Mesendoderm (in vitro differentiated cells): ENCODE data around the gene CHST5.
"Not testable (repeated sequence)": the region's sequence is repeated elsewhere in the genome, so short reads cannot be mapped to it uniquely, and the experiment has no call there.

Experiments
- DNase-seq: peaks from one replicate; pipeline ENCODE4 v3.0.0; 2013
- H2AK5ac ChIP-seq: 2 replicates; pipeline ENCODE4 v1.6.1; 2013; ENCODE audit warnings: low read length, inconsistent platforms
- H2BK120ac ChIP-seq: 2 replicates; pipeline ENCODE4 v1.6.1; 2013; ENCODE audit warnings: low read depth, mild to moderate bottlenecking, low read length, moderate library complexity, mixed read lengths
- H2BK15ac ChIP-seq: replicated peaks from 2 replicates; pipeline ENCODE4 v1.6.1; 2013; ENCODE audit warnings: low read depth, mild to moderate bottlenecking, moderate library complexity
- H2BK5ac ChIP-seq: 2 replicates; pipeline ENCODE4 v1.6.1; 2013; ENCODE audit warnings: low read length, inconsistent platforms
- H3K18ac ChIP-seq: 2 replicates; pipeline ENCODE4 v1.6.1; 2013; ENCODE audit warnings: mild to moderate bottlenecking, low read length, mixed read lengths
- H3K23ac ChIP-seq: one replicate; pipeline ENCODE4 v1.6.1; 2013; ENCODE audit warnings: low read length
- H3K27ac ChIP-seq: 2 replicates; pipeline ENCODE4 v1.5.1; 2013; ENCODE audit warnings: low read depth, mild to moderate bottlenecking, inconsistent platforms, low read length, moderate library complexity
- H3K27me3 ChIP-seq: 2 replicates; pipeline ENCODE4 v1.6.1; 2013; ENCODE audit warnings: low read length, control low read depth, mild to moderate bottlenecking, inconsistent platforms; ENCODE audit not compliant: insufficient read depth, poor library complexity
- H3K36me3 ChIP-seq: 2 replicates; pipeline ENCODE4 v1.6.1; 2013; ENCODE audit warnings: low read length, inconsistent platforms; ENCODE audit not compliant: control insufficient read depth, insufficient read depth
- H3K4ac ChIP-seq: one replicate; pipeline ENCODE4 v1.6.1; 2013; ENCODE audit warnings: low read depth, mild to moderate bottlenecking, low read length, moderate library complexity
- H3K4me1 ChIP-seq: 2 replicates; pipeline ENCODE4 v1.6.1; 2013; ENCODE audit warnings: low read depth, low read length, inconsistent platforms; ENCODE audit not compliant: control insufficient read depth
- H3K4me2 ChIP-seq: 2 replicates; pipeline ENCODE4 v1.6.1; 2013; ENCODE audit warnings: low read length
- H3K4me3 ChIP-seq: 2 replicates; pipeline ENCODE4 v1.5.1; 2013; ENCODE audit warnings: mild to moderate bottlenecking, low read length
- H3K56ac ChIP-seq: one replicate; pipeline ENCODE4 v1.6.1; 2013; ENCODE audit warnings: low read length
- H3K79me1 ChIP-seq: 2 replicates; pipeline ENCODE4 v1.6.1; 2013; ENCODE audit warnings: low read length, inconsistent platforms
- H3K79me2 ChIP-seq: 2 replicates; pipeline ENCODE4 v1.6.1; 2013; ENCODE audit warnings: mild to moderate bottlenecking, low read length; ENCODE audit not compliant: control insufficient read depth, insufficient read depth
- H3K9ac ChIP-seq: 2 replicates; pipeline ENCODE4 v1.6.1; 2013; ENCODE audit warnings: low read length, inconsistent platforms
- H4K5ac ChIP-seq: one replicate; pipeline ENCODE4 v1.6.1; 2013; ENCODE audit warnings: low read length
- H4K8ac ChIP-seq: one replicate; pipeline ENCODE4 v1.6.1; 2013; ENCODE audit warnings: low read depth, mild to moderate bottlenecking, control low read depth, low read length, moderate library complexity
- WGBS: extraction: QIAGEN DNeasy Blood & Tissue Kit; methylation state at CpG from one replicate; pipeline ENCODE4 v1.1.7; 2013; ENCODE audit warnings: low lambda C conversion rate, missing lambda C conversion rate; ENCODE audit not compliant: insufficient coverage; ENCODE audit errors: extremely low coverage; 5-methylcytosine and 5-hydroxymethylcytosine counted together

CHST5 gene

DNA sequence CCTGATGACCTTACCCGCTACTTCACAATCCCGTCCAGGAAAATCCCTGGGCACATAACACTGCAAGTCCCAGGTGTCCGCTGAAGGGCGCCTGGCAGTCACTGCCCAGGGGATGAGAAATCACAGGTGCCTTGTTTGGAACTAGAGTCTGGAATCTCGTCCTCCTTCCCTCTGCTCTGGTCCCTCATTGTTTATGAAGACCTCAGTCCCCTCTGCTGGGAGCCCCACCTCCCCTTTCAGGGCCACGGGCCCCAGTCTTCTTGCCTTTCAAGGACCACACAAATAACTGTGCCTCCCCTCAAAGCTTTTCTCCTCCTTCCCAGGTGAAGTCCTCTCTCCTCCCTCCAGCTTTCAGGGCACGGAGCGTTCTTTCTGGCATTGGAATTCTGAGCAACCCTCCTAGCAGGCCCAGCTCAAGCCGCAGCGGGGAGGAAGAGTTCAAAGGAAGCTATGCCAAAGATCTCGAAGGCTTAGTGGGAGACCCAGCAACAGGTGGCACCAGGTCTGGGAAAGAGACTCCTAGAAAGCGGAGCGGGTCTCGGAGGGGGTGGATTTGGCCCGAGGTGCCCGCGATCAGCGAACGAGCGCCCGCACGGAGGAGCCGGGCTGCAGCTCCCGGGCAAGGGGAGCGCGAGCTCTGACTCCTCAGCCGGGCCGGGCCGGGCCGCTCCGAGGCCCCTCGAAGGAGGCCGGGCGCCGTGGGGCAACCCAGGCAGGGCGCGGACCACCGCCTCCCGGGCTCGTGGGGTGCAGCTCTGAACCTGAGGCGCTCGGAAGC is 19.5 kb downstream of the CHST5 start:
- Histone ChIP-seq H3K18ac (peak overlapping the region; percentile 83), H3K4me3 (peak overlapping the region; percentile 68), H2BK5ac (peak overlapping the region; percentile 35), H3K4ac (peak overlapping the region; percentile 64), H3K9ac (peak overlapping the region; percentile 92), H3K56ac (peak overlapping the region; percentile 96), H3K27ac (peak overlapping the region; percentile 92), H3K4me2 (peak overlapping the region; percentile 89)
- not testable (repeated sequence) for H4K5ac ChIP-seq, H2BK120ac ChIP-seq, H4K8ac ChIP-seq, H3K4me1 ChIP-seq, H3K79me1 ChIP-seq, H3K23ac ChIP-seq, H3K27me3 ChIP-seq, H3K79me2 ChIP-seq, H2BK15ac ChIP-seq, H2AK5ac ChIP-seq, H3K36me3 ChIP-seq
- WGBS, result no CpG with 5 or more reads among the region's 42 CpGs
- DNase-seq, result peak; percentile 57

DNA sequence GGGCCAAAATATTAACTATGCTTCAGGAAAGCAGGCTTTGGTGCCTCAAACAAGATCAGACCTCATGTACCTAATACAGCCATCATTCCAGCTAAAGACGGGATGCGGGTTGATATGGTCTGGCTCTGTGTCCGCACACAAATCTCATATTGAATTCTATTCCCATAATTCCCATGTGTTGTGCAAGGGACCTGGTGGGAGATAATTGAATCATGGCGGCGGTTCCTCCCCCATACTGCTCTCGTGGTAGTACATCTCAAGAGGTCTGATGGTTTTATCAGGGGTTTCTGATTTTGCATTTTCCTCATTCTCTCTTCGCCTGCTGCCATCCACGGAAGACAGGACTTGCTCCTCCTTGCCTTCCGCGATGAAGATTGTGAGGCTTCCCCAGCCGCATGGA is 21.6 kb downstream of the CHST5 start:
- H3K4me3 ChIP-seq, result no peak overlapping the region
- no peak for DNase-seq
- no peak overlapping the region for H2AK5ac ChIP-seq
- no peak overlapping the region for H3K56ac ChIP-seq
- no peaks in the 10 kb centered on the region for H3K36me3 ChIP-seq
- no peak overlapping the region for H4K5ac ChIP-seq
- H3K4me1 ChIP-seq, result peaks cover 3% of the 10 kb centered on the region
- H2BK120ac ChIP-seq, result no peak overlapping the region
- no peak overlapping the region for H3K4me2 ChIP-seq
- no peak overlapping the region for H3K18ac ChIP-seq
- H3K79me1 ChIP-seq, result no peaks in the 10 kb centered on the region
- H3K9ac ChIP-seq, result no peak overlapping the region
- no peak overlapping the region for H3K27ac ChIP-seq
- no peaks in the 10 kb centered on the region for H3K79me2 ChIP-seq
- H3K4ac ChIP-seq, result no peak overlapping the region
- H2BK15ac ChIP-seq, result no peak overlapping the region
- no CpG with 5 or more reads among the region's 11 CpGs for WGBS
- H3K23ac ChIP-seq, result no peak overlapping the region
- no peak overlapping the region for H2BK5ac ChIP-seq
- H3K27me3 ChIP-seq, result no peaks in the 10 kb centered on the region
- H4K8ac ChIP-seq, result no peak overlapping the region

DNA sequence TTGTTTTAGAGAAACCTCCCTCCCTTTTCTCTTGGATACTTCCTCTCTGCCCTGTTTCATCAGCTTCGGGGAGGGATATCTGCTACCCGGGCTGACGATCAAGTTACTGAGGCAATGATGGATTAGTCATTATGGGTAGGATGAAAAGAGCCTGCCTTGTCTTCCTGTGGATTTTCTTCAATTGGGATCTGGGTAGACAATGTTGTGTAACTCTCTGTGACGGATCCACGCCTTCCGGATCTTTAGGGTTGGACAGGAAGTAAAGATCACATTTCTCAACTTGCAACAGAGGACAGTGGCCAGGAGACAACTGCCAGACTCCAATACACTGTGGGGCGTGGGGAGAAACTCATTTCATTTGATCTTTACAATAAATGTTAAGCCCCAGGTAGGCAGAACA is 29.3 kb downstream of the CHST5 start:
- no peaks in the 10 kb centered on the region for H3K79me1 ChIP-seq
- H3K79me2 ChIP-seq, result no peaks in the 10 kb centered on the region
- H3K27me3 ChIP-seq, result no peaks in the 10 kb centered on the region
- H2AK5ac ChIP-seq, result no peak overlapping the region
- no peak overlapping the region for H4K8ac ChIP-seq
- H3K4ac ChIP-seq, result no peak overlapping the region
- no peak overlapping the region for H3K18ac ChIP-seq
- no peak overlapping the region for H4K5ac ChIP-seq
- no peaks in the 10 kb centered on the region for H3K36me3 ChIP-seq
- H2BK120ac ChIP-seq, result no peak overlapping the region
- no CpG with 5 or more reads among the region's 7 CpGs for WGBS
- no peak for DNase-seq
- H3K23ac ChIP-seq, result no peak overlapping the region
- H2BK5ac ChIP-seq, result no peak overlapping the region
- H3K4me3 ChIP-seq, result no peak overlapping the region
- H3K9ac ChIP-seq, result no peak overlapping the region
- no peak overlapping the region for H2BK15ac ChIP-seq
- no peak overlapping the region for H3K4me2 ChIP-seq
- peaks cover 3% of the 10 kb centered on the region for H3K4me1 ChIP-seq
- no peak overlapping the region for H3K56ac ChIP-seq
- no peak overlapping the region for H3K27ac ChIP-seq

DNA sequence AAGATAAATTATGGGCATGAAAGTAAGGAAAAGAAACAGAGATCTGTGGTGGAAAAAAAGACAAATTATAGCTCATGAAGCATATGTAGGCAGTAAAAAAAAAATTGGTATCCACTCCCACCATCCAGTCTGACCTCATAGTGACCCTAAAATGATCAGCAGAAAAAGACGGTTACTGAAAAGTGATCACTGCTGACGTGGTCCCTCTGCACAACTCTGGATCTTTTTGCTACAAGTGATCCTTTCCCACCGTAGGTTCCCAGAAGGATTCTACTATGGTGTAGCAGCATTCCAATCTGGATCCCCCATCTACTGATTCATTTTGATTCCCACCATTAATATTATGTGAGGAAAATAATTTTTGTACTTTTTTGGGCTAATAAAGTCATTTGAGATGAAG is 29.8 kb downstream of the CHST5 start:
- DNase-seq, result no peak
- Histone ChIP-seq H3K79me1 (no peaks in the 10 kb centered on the region), H4K8ac (no peak overlapping the region), H4K5ac (no peak overlapping the region), H3K56ac (no peak overlapping the region), H2BK15ac (no peak overlapping the region), H3K4me3 (no peak overlapping the region), H3K18ac (no peak overlapping the region), H2BK120ac (no peak overlapping the region), H2AK5ac (no peak overlapping the region), H3K79me2 (no peaks in the 10 kb centered on the region), H3K23ac (no peak overlapping the region), H3K36me3 (no peaks in the 10 kb centered on the region), H3K4me2 (no peak overlapping the region), H3K4ac (no peak overlapping the region), H3K27me3 (no peaks in the 10 kb centered on the region), H3K9ac (no peak overlapping the region), H3K27ac (no peak overlapping the region), H2BK5ac (no peak overlapping the region), H3K4me1 (peaks cover 3% of the 10 kb centered on the region)
- no CpG with 5 or more reads among the region's 3 CpGs for WGBS

DNA sequence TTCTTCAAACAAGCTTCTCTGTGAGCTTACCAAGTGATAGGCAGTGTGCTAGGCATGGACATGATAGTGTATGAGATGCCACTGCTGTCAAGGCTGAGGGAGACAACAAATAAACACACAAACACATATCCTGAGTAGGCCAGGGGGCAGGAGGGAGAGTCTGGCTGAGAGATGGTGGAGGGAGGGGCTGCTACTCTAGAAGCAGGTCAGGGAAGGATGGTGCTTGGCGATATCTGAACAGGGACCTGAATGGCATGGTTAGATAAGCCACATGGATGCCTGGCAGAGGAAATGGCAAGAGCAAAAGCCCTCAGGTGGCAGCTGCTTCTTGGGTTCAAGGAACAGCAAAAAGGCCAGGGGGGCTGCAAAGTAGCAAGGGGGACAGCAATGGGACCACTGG is 32.1 kb downstream of the CHST5 start:
- H3K18ac ChIP-seq, result no peak overlapping the region
- DNase-seq, result no peak
- H3K27ac ChIP-seq, result no peak overlapping the region
- H3K4ac ChIP-seq, result no peak overlapping the region
- H3K9ac ChIP-seq, result no peak overlapping the region
- H2AK5ac ChIP-seq, result no peak overlapping the region
- no peak overlapping the region for H3K4me3 ChIP-seq
- H4K8ac ChIP-seq, result no peak overlapping the region
- no peaks in the 10 kb centered on the region for H3K4me1 ChIP-seq
- H2BK5ac ChIP-seq, result no peak overlapping the region
- H3K36me3 ChIP-seq, result no peaks in the 10 kb centered on the region
- H3K56ac ChIP-seq, result no peak overlapping the region
- no peak overlapping the region for H2BK15ac ChIP-seq
- H2BK120ac ChIP-seq, result no peak overlapping the region
- no CpG with 5 or more reads among the region's 1 CpG for WGBS
- H4K5ac ChIP-seq, result no peak overlapping the region
- H3K27me3 ChIP-seq, result no peaks in the 10 kb centered on the region
- no peak overlapping the region for H3K4me2 ChIP-seq
- no peak overlapping the region for H3K23ac ChIP-seq
- no peaks in the 10 kb centered on the region for H3K79me1 ChIP-seq
- no peaks in the 10 kb centered on the region for H3K79me2 ChIP-seq
